Heart right ventricle (tissue), 16 donors: ENCODE data around the gene PSTPIP2. TPM values are rescaled to one million over a fixed set of nuclear protein-coding genes. Genes with fewer than 3 reads are reported as not detected.

Experiments used
- ATAC-seq, 8 donors: fragments of 200-7000 bp; cut with Tn5 transposase; one replicate each; pipeline ENCODE4 v1.9.1; 2020; ENCODE audit warnings: mild to moderate bottlenecking in 8 of 8, moderate library complexity in 8 of 8, moderate number of reproducible peaks in 1 of 8
- DNase-seq, 2 donors: peaks; one replicate each; pipeline ENCODE4 v3.0.0-alpha.2; 2020
- H3K27ac ChIP-seq, 10 donors: fragments of 200-600 bp; sonication (generic) in 2 of 10; one replicate each; pipeline versions ENCODE4 v1.5.0 to v1.8.0; 2020 to 2022; ENCODE audit warnings: mild to moderate bottlenecking in 3 of 10
- H3K27me3 ChIP-seq, 7 donors: fragments of 200-600 bp; one replicate each; pipeline ENCODE4 v1.8.0; 2021 to 2022; ENCODE audit warnings: mild to moderate bottlenecking in 2 of 7
- H3K36me3 ChIP-seq, 9 donors: fragments of 200-600 bp; sonication (generic) in 1 of 9; one replicate each; pipeline versions ENCODE4 v1.5.0 to v1.8.0; 2020 to 2022; ENCODE audit warnings: mild to moderate bottlenecking in 2 of 9
- H3K4me1 ChIP-seq, 9 donors: fragments of 200-600 bp; sonication (generic) in 1 of 9; one replicate each; pipeline versions ENCODE4 v1.5.0 to v1.8.0; 2020 to 2022; ENCODE audit warnings: mild to moderate bottlenecking in 4 of 9
- H3K4me3 ChIP-seq, 10 donors: fragments of 200-600 bp; sonication (generic) in 2 of 10; one replicate each; pipeline versions ENCODE4 v1.5.0 to v1.8.0; 2020 to 2022; ENCODE audit warnings: mild to moderate bottlenecking in 7 of 10, moderate library complexity in 2 of 10
- H3K9me3 ChIP-seq, 11 donors: fragments of 200-600 bp in 10 of 11; sonication (generic) in 2 of 11; one replicate each; pipeline versions ENCODE4 v1.5.0 to v1.8.0; 2013 to 2022; ENCODE audit warnings: mild to moderate bottlenecking in 2 of 11, control low read depth in 1 of 11, moderate library complexity in 1 of 11
- CTCF ChIP-seq, 9 donors: fragments of 200-600 bp; sonication (generic) in 2 of 9; IDR thresholded peaks; one replicate each; pipeline versions ENCODE4 v1.5.0 to v1.8.0; 2021 to 2022; ENCODE audit warnings: antibody characterized with exemption in 9 of 9, mild to moderate bottlenecking in 5 of 9, moderate library complexity in 1 of 9
- whole genome bisulfite sequencing, 2 donors: extraction: QIAGEN DNeasy Blood & Tissue Kit; methylation state at CpG; one replicate each; pipeline ENCODE4 v1.1.7; 2013; ENCODE audit warnings: inconsistent platforms in 1 of 2; 5-methylcytosine and 5-hydroxymethylcytosine counted together
- intact Hi-C, 10 donors: fragments of 100-400 bp; cut with DNase I; formaldehyde crosslinking; loops; one replicate each; pipeline versions ENCODE4 v1.11.1 to v1.14.2; 2022
- polyA plus RNA-seq, 2 donors: library from polyadenylated mRNA; stranded (reverse); fragments of 200-250 nt; gene quantifications; one replicate each; pipeline ENCODE4 v1.2.3, GENCODE V29; 2013
- total RNA-seq, 10 donors: library from RNA; stranded (reverse); fragmentation: NEBNext Ultra II Directional in 3 of 10; extraction: Animal tissue kit (Norgen Biotek cat#: 25700) in 3 of 10; gene quantifications; one replicate each; pipeline versions ENCODE4 v1.2.1 to v1.2.4, GENCODE V29; 2021 to 2023
- donor health status: Arrhythmogenic right ventricular cardiomyopathy.
- donor health status: ischemic (EF 13 %, LVEDD 7.1; RV severe dilation, severe dysfunction).
- donor health status: healthy with polysubstance abuse.
- donor health status: DM: no; HTN: yes; CAD: no.
- donor health status: DM: no; HTN: no; CAD: no.
- donor health status: ischemic (EF 25% LVEDD 6.9; RV normal size, moderate dysfunction).
- donor health status: ischemic (EF 25% LVEDD 5.7; RV mildly dilated, moderate dysfunction).
- donor health status: healthy.
- donor health status: DM: yes; HTN: yes; CAD: no.
- donor health status: Ischemic cardiomyopathy.
- donor health status: ischemic (EF 35%, LVEDD 5.7; RV mildly dilated, moderate dysfunction).
- donor health status: nonischemic (EF 11% LVEDD 7.7; RV severe dilation, severe dysfunction).
- donor health status: DM: yes; HTN: yes; CAD: no.
- donor health status: PGD.
- donor health status: ischemic (EF 29% LVEDD 5.4; RV normal size, mild dysfunction).
- donor health status: nonischemic (EF 23%, LVEDD 6.1; RV moderate dilation, normal function).

PSTPIP2 gene
- total and polyA plus RNA-seq, 12 donors: 0.49 to 6.7 (median 2.2) TPM

- intact Hi-C loops: no loop called here
- H3K36me3 ChIP-seq: peaks cover 0 to 98% (median 71%) of the 10 kb centered on the region in 9 donors
- WGBS, 2 donors: 91 to 95% methylated on average over 2 of the region's 2 CpGs
- no peaks in the 10 kb centered on the region for H3K4me1 ChIP-seq
- TF ChIP-seq CTCF (IDR thresholded peaks at IDR 0.05): no peak
- H3K27ac ChIP-seq: no peak overlapping the region
- H3K27me3 ChIP-seq: no peaks in the 10 kb centered on the region
- no peak for DNase-seq
- H3K4me3 ChIP-seq: no peak overlapping the region
- H3K9me3 ChIP-seq: no peaks in the 10 kb centered on the region
- no peak for ATAC-seq
Observed at GRCh38 chr18:45940724-45941123, 131.3 kb downstream of the PSTPIP2 start.

GRCh38 chr18:45939236-45939635, 132.8 kb downstream of the PSTPIP2 start:
- Histone ChIP-seq H3K4me1 (no peaks in the 10 kb centered on the region), H3K9me3 (no peaks in the 10 kb centered on the region), H3K4me3 (no peak overlapping the region), H3K27me3 (no peaks in the 10 kb centered on the region), H3K36me3 (peaks cover 0 to 98% (median 58%) of the 10 kb centered on the region in 9 donors), H3K27ac (no peak overlapping the region)
- DNase-seq (no peak), ATAC-seq (no peak)
- 95 to 100% methylated on average over 2 of the region's 2 CpGs for WGBS, 2 donors
- no peak for TF ChIP-seq CTCF (IDR thresholded peaks at IDR 0.05)
- intact Hi-C loops: loop anchor here in 1 of 10 donors (10.0 kb wide), 1 partner anchor 136 kb away; the partner anchor contains the start of gene PSTPIP2

- H3K36me3 ChIP-seq: peaks cover 0 to 98% (median 52%) of the 10 kb centered on the region in 9 donors
- ATAC-seq (peak in 1 of 8 donors; percentile 16), DNase-seq (no peak)
- no peaks in the 10 kb centered on the region for H3K9me3 ChIP-seq
- intact Hi-C loops: loop anchor here in 1 of 10 donors (10.0 kb wide), 1 partner anchor 136 kb away; the partner anchor contains the start of gene PSTPIP2
- no peak overlapping the region for H3K27ac ChIP-seq
- H3K4me1 ChIP-seq: no peaks in the 10 kb centered on the region
- TF ChIP-seq CTCF (IDR thresholded peaks at IDR 0.05): no peak
- no peaks in the 10 kb centered on the region for H3K27me3 ChIP-seq
- WGBS, 2 donors: 64 to 92% methylated on average over 2 of the region's 2 CpGs
- H3K4me3 ChIP-seq: no peak overlapping the region
Observed at GRCh38 chr18:45938488-45938935, 133.5 kb downstream of the PSTPIP2 start.

- peaks cover 0 to 98% (median 27%) of the 10 kb centered on the region in 9 donors for H3K36me3 ChIP-seq
- intact Hi-C loops: loop anchor here in 1 of 10 donors (10.0 kb wide), 1 partner anchor 139 kb away; the partner anchor contains the start of gene PSTPIP2
- TF ChIP-seq CTCF (IDR thresholded peaks at IDR 0.05): no peak
Observed at GRCh38 chr18:45935591-45936335, 136.3 kb downstream of the PSTPIP2 start.

More at GRCh38 chr18:45935591-45936335, 136.3 kb downstream of the PSTPIP2 start:
- Histone ChIP-seq H3K9me3 (no peaks in the 10 kb centered on the region), H3K27me3 (no peaks in the 10 kb centered on the region), H3K4me1 (peaks cover 0 to 17% (median 0%) of the 10 kb centered on the region in 9 donors), H3K27ac (no peak overlapping the region), H3K4me3 (no peak overlapping the region)
- DNase-seq: no peak
- 82 to 95% methylated on average over 3 of the region's 3 CpGs for WGBS, 2 donors
- no peak for ATAC-seq

Other genes with a start within 250 kb of the PSTPIP2 start
- gene SIGLEC15, start 246.6 kb downstream of the PSTPIP2 start, total RNA-seq: under 1 TPM in 4 of 10 donors, not detected in 6; 0.17 to 0.38 (median 0.30) TPM
- gene SIGLEC15, start 246.6 kb downstream of the PSTPIP2 start, polyA plus RNA-seq: under 1 TPM; 0.03 to 0.15 TPM
- gene EPG5, start 104.9 kb downstream of the PSTPIP2 start, total RNA-seq: 10 to 100 TPM; 16.7 to 26.3 (median 21.0) TPM
- gene EPG5, start 104.9 kb downstream of the PSTPIP2 start, polyA plus RNA-seq: 1 to 10 TPM; 6.5 to 6.9 TPM
- gene ATP5F1A, start 26.0 kb upstream of the PSTPIP2 start, total RNA-seq: 1,000 to 10,000 TPM; 1,431 to 2,460 (median 2,025) TPM
- 100 to 1,000 TPM; 613 to 818 TPM for gene ATP5F1A, start 26.0 kb upstream of the PSTPIP2 start, polyA plus RNA-seq
- 10 to 100 TPM in 2 of 10 donors, 1 to 10 TPM in 8; 5.5 to 20.3 (median 8.5) TPM for gene HAUS1, start 32.1 kb upstream of the PSTPIP2 start, total RNA-seq
- 10 to 100 TPM; 15.4 to 16.9 TPM for gene HAUS1, start 32.1 kb upstream of the PSTPIP2 start, polyA plus RNA-seq